GM19351 (cell line): ENCODE data around the gene SBF1.
"Not testable (repeated sequence)": the region's sequence is repeated elsewhere in the genome, so short reads cannot be mapped to it uniquely, and the experiment has no call there.

ENCODE experiments used
- ATAC-seq: cut with Tn5 transposase; IDR thresholded peaks from one replicate; pipeline ENCODE4 v1.9.1; 2021; ENCODE audit warnings: mild to moderate bottlenecking, moderate library complexity; ENCODE audit not compliant: unreplicated experiment

Gene SBF1

DNA sequence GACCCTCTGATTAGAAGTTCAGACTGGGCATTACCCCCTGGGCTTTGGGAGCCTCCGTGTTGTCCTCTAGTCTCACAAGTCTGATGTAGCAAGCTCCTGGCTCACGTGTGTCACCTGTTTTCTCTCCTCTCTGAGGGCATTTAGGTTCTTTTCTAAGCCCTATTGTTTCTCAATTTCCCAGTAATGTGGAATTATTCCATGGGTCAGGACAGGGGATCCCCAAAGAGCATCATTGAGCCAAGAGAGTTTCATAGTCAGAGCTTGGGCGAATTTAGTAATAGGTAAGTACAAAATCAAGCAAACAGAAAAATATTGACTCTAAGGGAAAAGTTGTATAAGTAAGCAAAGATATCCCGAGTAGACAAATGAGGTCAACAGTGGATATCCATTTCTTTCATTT lies 74.4 kb downstream of the SBF1 start:
- no peak for ATAC-seq

DNA sequence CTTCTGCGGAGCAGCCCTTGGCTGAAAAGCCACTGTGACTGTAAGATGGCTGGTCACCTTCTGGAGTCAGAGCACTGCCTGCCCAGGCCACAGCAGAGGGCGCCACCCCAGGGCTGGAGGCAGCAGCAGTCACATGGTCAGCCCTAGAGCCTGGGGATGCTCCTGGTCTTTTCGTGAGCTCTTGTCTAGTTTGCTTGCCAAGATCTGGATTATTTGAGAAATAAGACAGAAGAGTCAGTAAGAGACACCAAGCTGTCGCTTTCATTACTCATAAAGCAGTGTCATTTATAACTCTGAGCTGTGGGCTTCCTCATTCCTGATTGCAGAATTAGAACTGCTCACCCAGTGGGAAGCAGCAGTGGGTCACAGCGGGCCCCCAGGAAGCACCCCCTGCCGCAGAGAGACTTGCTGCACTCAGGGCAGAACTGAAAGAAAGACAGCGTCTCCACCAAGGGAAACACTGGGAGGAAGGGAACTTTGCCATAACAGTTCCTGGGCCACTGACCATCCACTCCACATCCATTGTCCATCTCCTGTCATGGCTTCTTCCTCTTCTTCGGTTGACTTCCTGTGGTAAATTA lies 75.0 kb downstream of the SBF1 start:
- no peak for ATAC-seq

DNA sequence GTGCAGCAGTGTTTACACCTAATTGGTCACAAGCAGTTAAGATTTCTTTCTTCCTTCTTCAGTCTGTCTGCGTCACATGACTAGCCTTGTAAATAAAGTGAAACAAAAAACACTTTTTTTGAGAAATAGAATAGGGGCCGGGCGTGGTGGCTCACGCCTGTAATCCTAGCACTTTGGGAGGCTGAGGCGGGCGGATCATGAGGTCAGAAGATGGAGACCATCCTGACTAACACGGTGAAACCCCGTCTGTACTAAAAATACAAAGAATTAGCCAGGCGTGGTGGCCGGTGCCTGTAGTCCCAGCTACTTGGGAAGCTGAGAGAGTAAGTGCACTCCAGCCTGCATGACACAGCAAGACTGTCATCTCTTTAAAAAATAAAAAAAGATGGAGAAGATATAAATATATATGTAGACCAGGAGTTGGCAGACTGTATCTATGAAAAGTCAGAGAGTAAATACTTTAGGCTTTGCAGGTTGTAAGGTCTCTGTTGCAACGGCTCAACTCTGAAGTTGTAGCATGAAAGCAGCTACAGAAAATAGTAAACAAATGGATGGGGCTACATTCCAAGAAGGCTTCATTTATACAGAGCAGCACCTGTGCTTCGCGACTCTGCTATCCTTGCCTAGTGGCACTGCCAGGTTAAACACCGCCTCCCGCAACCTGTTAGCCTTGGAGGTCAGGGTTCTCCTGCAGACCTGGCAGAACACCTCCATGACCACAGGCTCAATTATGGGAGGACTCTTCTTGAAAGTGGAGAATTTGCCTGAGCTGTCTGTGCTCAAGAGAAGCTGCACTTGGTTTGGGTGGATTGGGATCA lies 75.8 kb downstream of the SBF1 start:
- no peak for ATAC-seq

DNA sequence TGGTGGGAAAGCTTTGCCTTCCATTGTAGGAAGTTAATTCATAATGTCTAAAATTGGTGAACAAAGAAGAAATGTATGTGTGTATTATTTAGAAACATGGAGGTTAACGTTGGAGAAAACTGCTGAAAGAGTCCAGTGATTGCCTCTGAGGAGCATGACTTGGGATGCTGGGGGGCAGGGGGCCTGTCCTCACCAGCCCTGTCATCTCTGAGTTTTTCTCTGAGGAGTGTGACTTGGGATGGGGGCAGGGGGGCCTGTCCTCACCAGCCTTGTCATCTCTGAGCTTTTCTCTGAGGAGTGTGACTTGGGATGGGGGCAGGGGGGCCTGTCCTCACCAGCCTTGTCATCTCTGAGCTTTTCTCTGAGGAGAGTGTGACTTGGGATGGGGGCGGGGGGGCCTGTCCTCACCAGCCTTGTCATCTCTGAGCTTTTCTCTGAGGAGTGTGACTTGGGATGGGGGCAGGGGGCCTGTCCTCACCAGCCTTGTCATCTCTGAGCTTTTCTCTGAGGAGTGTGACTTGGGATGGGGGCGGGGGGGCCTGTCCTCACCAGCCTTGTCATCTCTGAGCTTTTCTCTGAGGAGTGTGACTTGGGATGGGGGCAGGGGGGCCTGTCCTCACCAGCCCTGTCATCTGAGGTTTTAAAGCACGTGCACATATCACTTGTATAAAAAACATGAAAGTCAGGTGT lies 77.3 kb downstream of the SBF1 start:
- not testable (repeated sequence) for ATAC-seq

DNA sequence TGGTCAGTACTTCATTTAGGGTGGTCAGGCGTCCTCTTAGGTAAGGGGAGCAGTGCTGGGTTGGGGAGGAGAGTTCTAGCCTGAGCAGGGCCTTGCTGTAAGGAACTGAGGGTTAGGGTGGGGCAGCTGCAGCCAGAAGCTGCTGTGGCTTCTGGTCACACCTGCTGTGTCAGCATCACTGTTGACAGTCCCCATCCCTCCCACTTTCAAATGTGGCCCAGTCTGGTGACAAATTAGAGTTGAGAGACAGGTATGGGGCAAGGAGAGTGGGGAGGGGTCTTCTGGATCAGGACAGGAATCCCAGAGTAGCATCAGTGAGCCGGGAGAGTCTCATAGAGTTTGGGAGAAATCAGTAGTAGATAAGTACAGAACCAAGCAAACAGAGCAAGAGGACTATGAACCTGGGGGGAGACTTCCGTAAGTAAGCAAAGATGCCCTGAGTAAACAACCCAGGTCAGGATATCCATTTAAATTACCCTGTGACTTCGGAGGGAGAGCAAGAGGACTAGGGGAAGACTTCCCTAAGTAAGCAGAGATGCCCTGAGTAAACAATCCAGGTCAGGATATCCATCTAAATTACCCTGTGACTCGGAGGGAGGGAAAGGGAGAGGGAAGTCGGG lies 78.0 kb downstream of the SBF1 start:
- ATAC-seq, result no peak
